HL-60 (cell line): ENCODE data around the gene KRTAP3-1.

Experiments
- CTCF ChIP-seq: IDR thresholded peaks from one replicate; pipeline ENCODE4 v1.5.1; 2011; ENCODE audit warnings: low read length, control low read depth, inconsistent platforms; ENCODE audit not compliant: insufficient read depth
- GABPA ChIP-seq: IDR thresholded peaks from 2 replicates; pipeline ENCODE4 v1.6.1; 2012; ENCODE audit warnings: low read depth
- POLR2AphosphoS5 ChIP-seq: IDR thresholded peaks from 2 replicates; pipeline ENCODE4 v1.6.1; 2012; ENCODE audit warnings: low read depth
- SPI1 ChIP-seq: IDR thresholded peaks from 2 replicates; pipeline ENCODE4 v1.6.1; 2012; ENCODE audit warnings: low read depth, mild to moderate bottlenecking, borderline replicate concordance
- TF ChIP-seq, protein P1 (sequence below): IDR thresholded peaks from 2 replicates; pipeline ENCODE4 v1.6.1; 2012; ENCODE audit warnings: low read depth; ENCODE audit not compliant: insufficient replicate concordance

DNA sequence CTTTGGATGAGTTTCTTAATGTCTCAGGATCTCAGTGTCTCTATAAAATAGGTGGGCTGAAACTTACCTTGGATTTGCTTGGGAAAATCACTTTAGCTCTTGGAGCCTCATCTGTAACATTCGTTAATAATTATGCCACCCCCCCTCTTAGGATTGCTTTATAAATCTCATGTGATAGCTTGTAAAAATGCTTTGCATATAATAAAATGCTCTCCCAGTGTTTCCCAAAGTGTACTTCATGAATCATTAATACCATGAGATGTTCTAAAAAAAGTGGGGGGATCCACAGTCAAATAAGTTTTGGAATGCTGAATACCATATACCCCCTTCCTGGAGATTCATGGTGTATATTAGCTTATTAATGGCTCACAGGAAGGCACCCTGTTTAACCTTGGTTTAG lies 47.3 kb downstream of the KRTAP3-1 start:
- TF ChIP-seq CTCF (no peak), GABPA (no peak), POLR2AphosphoS5 (no peak), SPI1 (no peak)
- TF ChIP-seq, protein P1, sequence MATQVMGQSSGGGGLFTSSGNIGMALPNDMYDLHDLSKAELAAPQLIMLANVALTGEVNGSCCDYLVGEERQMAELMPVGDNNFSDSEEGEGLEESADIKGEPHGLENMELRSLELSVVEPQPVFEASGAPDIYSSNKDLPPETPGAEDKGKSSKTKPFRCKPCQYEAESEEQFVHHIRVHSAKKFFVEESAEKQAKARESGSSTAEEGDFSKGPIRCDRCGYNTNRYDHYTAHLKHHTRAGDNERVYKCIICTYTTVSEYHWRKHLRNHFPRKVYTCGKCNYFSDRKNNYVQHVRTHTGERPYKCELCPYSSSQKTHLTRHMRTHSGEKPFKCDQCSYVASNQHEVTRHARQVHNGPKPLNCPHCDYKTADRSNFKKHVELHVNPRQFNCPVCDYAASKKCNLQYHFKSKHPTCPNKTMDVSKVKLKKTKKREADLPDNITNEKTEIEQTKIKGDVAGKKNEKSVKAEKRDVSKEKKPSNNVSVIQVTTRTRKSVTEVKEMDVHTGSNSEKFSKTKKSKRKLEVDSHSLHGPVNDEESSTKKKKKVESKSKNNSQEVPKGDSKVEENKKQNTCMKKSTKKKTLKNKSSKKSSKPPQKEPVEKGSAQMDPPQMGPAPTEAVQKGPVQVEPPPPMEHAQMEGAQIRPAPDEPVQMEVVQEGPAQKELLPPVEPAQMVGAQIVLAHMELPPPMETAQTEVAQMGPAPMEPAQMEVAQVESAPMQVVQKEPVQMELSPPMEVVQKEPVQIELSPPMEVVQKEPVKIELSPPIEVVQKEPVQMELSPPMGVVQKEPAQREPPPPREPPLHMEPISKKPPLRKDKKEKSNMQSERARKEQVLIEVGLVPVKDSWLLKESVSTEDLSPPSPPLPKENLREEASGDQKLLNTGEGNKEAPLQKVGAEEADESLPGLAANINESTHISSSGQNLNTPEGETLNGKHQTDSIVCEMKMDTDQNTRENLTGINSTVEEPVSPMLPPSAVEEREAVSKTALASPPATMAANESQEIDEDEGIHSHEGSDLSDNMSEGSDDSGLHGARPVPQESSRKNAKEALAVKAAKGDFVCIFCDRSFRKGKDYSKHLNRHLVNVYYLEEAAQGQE, result no peak
